NCI-H345 treated with DMSO at 0.1 percent for 48 hours (cell line): ENCODE measurements around the gene NRP1.
A peak's percentile ranks its signal among the peaks of the same experiment; 100 is the strongest.

Experiments
- DNase-seq: peaks from one replicate; lab custom pipeline; 2025; ENCODE audit not compliant: unreplicated experiment; lab: John Stamatoyannopoulos, UW

NRP1 gene

DNA sequence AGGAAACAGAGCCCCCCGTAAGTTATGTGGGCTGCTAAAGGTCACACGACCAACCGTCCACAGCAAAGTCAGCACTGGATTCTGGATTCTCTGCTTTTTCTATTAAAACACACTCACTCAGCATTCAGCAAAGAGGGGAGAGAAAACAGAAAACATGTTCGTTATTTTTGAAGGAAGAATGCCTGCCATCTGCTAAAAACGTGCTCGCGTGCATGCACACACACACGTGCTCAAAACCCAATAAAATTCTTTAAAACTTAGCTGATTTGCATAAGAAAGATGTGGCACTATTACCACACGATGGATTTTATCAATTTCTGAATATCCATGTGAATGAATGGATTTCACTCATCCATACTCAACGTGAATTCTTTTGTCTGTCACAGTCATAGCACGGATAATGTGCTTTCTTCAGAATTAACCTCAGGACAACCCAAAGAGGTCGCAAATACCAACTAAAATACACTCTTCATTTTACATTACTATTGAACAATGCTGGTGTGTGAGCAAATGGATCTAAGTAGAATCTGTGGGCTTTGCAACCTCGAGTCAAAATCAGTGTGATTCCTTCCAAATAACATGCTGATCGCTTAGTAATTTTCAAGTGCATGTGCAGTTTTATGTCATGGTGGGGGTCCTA lies 40.8 kb downstream of the NRP1 start:
- no peak for DNase-seq

DNA sequence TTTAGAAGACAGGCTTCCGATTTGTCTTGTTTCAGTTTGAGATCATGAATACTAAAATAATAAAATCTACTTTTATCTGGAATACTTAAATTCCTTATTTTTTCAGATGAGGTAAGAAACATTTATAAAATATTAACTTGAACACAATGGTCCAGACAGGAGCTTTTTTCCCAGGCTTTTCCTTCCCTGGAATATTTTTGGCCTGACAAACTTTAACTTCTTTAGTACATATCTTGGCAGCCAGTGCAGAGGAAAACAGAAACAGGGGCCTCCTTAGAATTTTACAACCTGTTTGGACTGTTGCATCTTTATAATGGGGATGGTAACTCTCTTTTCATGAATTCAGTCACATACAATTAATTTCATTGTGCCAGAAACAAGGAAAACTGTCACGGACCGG lies 41.4 kb downstream of the NRP1 start:
- no peak for DNase-seq

DNA sequence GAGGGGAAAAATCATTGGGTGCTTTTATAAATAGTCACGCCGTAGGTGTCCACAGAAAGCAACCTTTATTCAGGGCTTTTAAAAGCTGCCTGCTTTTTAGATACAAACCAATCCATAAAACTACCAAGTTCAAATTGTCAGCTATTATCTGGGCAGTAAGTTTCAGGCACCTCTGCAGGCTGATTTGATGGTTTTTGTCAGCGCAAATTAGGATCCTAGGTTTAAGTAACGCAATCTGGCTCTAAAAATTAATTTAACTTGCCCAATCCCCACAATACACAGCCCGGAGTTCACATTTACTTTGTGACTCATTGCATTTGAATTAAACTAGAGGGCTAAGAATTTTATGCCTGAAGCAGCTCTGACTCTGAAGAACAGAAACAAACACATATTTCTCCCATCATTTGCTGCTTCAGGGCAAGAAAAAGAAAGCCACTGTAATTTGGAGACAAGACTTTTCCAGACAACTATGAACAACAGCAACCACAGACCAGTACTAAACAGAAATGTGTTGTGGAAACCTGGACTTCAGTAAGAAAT lies 43.3 kb downstream of the NRP1 start:
- no peak for DNase-seq

DNA sequence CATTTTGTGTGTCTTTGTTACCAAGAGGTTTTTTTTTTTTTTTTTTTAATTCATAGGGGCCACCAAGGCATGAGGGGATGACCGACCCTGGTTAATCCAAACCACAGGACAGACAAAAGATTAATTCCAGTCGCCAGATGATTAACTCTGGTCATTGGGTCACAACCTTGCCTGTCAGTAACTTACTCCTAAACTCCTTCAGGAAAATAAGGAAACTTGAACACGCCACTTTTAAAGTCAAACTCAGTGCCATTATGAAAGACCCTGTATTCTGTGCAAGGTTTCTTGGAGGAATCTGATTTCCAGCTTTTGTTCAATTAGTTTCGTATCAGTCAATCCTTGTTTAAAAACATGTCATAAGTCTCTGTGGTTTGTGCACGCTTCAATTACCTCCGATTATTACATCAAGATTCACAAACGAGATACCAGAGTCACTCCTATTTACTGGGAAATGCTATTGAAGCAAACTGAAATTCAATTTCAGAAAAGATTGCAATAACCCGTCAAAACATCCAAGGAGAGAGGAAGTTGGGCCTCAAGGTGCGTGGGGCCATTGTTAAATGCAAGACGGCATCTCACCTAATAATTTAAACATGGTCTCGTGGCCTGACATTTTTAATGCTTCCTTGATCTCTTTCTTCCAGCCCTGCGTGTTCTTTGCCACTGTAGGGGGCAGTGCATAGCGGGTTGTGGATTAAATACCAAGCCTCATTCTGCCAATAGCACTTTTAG lies 44.0 kb downstream of the NRP1 start:
- DNase-seq, result no peak

DNA sequence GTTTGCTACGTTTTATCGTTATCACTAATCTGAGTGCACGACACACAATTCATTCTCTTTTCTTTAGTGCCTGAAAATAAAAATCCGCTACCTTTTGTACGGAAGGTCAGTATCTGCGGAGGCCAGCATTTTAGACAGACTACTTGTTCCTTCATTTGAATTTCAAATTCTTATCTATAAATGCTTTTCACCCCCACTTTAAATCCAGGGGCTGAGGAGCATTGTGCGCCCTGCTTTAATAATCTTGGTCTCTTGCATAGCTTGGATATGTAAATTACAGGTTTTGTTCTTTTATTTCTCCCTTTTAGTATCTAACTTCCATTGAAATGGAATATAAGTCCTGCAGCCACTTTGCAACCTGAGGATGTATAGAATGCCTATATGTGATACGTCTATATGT lies 44.7 kb downstream of the NRP1 start:
- no peak for DNase-seq

DNA sequence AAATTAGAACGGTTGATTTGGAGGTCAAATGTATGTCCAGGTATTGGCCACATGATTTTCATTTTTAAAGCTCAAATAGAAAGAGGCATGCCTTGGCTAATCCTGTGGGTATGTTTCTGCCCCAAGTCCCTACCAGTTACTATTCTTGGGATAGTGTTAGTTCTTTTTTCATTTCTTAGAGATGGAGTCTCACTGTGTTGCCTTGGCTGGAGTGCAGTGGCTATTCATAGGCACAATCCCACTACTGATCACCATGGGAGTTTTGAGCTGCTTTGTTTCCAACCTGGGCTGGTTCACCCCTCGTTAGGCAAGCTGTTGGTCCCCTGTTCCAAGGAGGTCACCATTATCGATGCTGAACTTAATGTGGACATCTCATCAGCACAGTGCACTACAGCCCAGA lies 46.3 kb downstream of the NRP1 start:
- no peak for DNase-seq

DNA sequence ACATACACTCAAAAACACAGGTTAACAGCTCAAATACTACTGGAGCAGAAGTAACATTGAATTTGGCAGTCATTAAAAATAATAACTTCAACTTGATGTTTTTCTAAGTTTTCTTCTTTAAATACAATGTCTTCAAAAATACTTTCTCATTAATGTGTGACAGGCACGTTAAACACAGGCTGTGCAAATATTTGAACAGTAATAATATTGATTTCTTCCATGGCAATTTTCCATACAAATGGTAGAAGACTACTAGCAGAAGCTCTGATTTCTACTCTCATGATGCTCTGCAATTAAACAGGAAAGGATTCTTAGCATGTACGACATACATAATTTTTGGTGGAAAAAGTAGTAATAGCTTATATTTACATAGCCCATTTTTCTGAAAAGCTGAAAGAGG lies 47.4 kb downstream of the NRP1 start:
- no peak for DNase-seq

DNA sequence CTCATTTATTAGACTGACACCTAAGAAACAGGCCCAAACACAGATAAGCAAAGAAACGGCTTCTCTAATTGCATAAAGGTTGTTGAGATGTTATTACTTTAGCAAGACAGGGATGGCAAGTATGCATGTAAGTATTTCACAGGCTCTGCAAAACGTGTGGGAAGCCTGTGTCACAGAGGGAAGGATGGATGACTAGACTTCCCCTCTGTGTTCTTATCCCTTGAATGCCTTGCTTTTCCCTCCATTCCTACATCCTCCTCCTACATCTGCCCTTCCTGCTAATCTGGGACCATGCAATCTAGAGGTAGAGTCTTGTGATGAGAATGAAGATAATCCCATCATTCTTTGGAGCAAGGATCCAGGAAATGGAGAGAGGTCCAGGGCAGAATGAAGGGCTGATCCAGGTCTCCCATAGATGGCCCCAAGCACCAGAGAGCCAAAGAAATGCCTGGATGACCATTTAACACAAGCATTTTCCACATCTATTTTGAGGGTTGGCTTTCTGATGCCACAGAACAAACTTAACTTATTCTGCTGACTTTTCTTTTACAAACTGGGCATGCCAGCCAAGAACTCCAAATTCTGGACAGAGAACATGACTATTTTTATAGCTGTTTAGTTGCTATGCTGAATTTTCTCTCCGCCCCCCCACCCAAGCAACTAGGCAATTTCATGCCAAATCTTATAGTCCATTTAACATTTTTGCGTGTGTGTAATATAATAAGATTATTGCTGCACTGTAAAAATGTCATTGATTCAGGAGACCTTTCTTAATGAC lies 48.1 kb downstream of the NRP1 start:
- no peak for DNase-seq

DNA sequence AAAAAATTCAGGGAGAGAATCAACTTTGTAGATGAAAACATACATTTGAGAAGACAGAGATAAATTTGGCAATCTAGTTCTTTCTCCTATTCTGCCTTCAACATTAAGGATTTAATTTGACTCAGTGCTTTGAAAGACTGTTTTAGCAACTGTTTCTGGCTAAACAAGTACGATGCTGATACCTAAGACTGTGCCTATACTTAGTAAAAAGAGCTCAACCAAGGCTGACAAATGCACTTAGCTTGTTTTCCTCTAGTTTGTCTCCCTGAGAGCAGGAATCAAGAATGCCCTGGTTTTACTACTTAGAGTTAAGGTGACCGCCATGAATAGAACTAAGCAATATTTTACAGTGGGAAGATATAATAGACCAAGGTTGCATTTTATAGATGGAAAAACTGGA lies 49.5 kb downstream of the NRP1 start:
- DNase-seq, result no peak

DNA sequence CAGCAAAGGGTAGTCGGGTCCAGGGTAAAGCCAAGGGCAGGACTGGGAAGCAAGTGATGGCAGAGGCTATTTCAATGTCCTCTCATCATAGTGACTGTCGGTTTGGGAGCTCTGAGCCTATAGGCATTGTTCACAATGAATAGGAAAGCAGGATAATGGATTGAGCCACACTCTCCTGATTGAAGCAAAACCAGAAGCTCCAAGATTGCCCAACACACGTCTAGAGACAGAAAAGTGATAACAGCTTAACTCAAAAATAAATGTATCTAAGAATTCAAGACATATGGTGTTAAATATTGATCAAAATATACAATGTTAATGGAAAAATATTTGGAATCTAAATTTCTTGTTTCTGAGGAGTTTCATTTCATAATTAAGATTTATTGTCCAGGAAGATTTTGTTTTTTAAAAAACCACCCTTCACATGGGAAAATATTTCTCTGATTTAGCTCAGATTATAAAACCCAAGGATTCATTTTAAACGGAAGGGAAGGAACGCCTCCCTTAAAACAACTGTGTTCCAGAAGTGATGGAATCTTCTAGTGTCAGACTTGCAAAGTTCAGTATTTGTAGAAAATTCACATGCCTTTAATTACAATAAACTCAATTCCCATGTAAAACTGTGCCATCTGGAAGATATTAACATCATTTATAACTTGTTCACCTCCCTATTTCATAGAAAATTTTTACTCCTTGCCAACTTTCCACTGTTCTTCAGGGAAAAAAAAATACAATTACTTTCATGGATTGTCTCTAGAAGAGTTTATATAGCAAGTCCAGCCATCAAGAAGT lies 54.5 kb downstream of the NRP1 start:
- no peak for DNase-seq

DNA sequence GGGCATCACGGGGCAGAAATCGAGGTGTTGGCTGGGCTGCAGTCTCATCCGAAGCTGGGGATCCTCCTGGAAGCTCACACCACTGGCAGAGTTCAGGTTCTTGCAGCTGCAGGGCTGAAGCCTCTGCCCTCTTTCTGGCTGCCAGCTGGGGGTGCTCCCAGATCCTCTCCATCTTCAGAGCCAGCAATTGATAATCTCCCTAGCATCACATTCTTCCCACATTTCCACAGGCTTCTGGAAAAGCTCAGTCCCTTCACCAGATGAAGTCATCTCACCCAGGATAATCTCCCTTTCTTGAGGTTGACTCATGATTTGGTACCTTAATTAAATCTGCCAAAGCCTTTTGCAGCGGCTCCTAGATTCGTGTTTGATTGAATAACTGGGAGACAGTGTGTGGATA lies 55.2 kb downstream of the NRP1 start:
- no peak for DNase-seq

DNA sequence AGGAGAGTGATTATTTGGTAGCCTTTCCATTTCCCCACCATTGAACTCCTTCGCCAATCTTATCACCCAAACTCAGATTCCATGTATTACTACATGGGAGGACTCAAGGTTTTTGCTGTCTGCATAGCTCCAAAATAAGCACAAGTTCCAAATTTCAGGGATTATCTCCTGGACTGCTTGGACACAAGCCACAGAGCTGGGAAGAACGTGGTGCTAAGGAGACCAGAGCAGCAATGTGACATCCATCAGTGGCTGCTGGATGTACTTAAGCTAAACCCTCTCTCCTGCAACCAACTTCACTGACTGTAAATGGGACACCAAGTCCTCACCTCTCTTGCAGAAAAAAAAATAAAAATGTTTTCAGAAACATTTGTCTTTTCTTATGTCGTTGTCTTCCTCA lies 56.3 kb downstream of the NRP1 start:
- DNase-seq, result no peak

DNA sequence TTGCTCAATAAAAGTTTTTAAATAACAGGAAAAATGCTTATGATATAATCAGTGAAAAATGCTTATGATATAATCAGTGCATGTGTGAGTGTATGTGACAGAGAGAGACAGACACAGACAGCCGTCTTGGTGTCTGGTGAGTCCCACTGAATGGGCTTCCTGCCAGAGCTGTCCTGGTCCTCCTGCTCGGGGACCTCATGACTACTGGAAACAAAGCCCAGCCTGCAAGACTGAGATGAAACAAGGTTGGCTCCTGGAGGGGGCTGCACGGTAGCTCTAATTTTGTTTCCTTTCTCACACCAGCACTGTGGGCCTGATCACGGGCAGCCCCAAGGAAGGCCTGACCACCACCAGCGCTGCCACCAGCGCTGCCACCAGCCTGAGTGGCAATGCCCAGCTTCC lies 57.3 kb downstream of the NRP1 start:
- no peak for DNase-seq

DNA sequence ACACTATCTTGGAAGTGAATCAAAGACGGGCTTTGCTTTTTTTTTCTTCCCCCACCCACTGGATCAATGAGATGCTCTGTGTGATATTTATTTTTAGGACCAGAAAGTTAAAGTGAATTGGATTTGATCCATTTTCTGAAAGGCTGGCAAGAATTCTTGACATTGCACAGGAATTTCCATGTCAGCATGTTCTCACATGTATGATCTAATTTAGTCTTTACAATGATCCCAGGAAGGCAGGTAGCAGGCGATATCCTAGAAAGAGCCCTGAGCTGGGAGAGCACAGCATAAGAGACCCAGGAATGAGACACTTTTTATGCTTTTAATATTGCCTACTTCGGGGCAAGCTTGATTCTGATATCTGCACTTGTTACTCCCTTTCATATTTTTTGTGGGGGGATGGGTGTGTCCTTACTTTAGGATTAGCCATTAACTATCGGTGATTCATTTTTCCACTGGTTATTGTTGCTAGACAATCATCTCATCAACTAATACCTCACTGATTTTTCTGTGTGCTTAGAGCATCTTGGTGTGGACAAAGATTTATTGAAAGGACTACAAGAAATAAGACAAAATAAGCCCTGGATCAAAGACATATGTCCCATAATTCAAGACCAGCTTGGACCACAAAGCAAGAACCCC lies 58.1 kb downstream of the NRP1 start:
- DNase-seq, result no peak

DNA sequence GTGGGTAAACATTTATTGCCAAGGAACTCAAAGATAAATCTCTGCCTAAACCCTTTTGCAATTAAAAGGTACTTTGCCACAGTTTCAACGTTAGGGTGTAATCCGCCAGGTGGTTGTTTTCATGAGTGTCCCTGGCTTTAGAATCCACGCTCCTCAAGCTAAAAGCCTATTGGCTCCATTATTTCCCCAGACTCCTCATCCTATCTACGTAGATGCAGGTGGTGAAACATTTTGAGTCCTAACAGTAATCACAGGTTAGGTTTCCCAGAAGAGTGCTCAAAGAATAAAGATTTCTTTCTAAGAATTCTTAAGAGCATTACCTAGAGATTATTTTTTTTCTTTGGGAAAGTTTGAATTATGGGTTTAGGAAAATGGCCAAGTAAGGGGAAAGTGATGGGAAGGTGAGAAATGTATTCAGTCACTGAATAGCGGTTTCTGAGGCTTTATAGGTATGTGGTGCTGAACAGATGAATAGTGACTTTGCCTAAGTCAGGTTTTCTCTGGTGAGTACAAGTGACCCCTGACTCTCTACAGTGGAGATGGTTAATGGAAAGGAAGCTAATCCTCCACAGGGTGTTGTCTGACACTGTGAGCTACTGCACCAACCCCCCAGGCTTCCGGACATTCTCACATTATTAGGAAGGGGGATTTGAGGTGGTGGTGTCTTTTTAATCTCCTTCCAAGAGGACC lies 60.2 kb downstream of the NRP1 start:
- no peak for DNase-seq

DNA sequence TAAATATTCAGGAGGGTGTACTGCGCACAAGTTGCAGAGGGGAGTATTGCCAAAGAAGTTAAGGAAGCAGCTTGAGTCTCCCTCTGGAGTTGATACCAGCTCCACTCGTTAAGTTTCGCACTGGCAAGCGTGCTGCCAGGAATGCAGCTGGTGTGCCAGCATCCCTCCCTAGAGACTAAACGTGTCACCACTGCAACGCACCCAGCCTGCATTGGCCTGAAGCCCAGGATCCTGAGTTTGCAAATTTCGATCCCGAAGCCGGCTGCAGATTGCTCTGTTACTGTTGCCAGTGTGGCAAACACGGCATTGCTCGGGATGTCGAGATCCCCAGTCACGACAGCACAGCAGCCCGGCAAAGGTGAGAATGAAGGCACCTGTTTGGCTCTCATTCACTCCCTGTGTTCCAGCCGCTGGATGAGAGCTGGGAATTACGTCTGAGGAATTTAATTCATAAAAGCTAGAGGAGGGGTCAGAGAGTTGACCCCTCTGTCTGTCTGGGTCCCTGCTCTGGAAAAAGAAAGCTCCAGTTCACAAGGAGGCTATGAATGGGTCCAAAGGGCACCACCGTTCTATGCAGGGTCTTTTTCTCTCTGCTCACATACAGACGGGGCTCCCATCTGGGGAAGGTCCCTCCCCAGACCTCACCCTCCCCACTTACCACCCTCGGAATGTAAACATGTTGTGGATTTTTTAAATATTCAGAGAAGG lies 61.0 kb downstream of the NRP1 start:
- DNase-seq, result peak; percentile 35

DNA sequence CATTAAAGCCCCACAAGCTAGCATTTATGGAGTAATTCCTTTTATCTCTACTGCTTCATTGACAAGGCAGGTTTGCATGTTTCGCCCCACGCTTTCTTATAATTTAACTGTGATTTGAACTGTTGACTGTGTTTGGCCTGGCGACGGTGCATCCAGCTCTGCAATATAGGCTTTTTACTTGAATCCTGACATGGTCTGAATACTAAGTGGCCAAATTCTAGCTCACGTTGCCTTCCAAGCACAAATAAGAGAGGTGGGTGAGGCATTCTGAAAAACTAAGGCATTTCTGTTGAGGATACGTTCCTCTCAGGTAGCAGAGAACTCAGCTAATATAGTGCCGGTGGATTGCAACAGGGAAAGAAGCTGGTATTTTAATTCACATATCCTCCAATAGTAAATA lies 61.8 kb downstream of the NRP1 start:
- no peak for DNase-seq

DNA sequence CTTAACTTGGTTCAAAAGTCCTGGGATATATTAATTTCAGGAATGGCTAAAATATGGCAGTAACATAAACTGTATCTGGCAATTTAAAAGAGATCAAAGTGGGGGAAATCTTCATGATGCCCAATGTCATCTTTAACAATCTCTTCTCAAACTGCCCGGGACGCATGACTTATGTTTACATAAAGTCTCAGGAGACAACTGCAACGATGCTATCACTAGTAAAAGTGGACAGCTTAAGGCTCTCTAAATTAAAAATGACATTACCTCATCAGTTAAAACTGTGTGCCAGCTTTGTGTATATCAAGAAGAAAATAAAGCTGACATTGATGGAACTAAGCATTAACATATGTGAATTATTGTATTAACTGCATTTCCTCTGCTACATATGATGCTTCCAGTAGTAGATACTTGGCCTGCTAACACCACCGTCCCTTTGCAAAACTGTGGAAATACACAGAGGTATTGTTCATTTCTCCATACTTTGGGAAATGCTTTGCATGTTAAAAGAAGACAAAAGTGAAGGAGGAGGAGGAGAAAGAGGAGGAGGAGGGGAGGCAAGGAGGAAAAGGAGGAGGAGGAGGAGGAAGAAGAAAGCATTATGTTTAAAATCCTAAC lies 62.4 kb downstream of the NRP1 start:
- DNase-seq, result no peak

DNA sequence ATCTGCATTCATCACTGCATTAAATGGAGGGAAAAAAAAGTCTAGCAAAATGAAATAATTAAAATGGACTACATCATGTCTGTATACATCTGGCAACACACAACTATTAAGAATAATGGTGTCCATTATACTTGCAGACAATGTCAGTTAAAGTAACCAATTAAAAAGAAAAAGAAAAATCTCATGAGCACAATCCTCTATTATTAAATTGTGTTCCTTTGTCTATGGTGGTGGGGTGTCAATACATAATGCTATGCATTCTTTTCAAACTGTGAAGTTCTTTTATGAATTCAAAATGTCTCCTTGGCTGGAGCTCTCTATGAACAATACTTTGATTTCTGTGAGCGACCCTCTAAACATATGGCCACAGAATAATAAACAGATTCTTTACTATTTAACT lies 63.5 kb downstream of the NRP1 start:
- DNase-seq, result no peak
